Mammary epithelial cell (primary cell): ENCODE data around the gene BICD2.

Source experiments
- EZH2 ChIP-seq: IDR thresholded peaks from 2 replicates; pipeline ENCODE4 v1.6.1; 2012; ENCODE audit warnings: low read length, inconsistent platforms, borderline replicate concordance
- TF ChIP-seq, protein P1 (sequence below), 2 donors: IDR thresholded peaks in 1 of 2; conservative IDR thresholded peaks in 1 of 2; 2 replicates each; pipeline ENCODE4 v1.5.1; 2011 to 2012; ENCODE audit warnings: inconsistent platforms in 2 of 2, low read length in 2 of 2, mild to moderate bottlenecking in 2 of 2, control low read depth in 1 of 2, low read depth in 1 of 2; ENCODE audit not compliant: insufficient read depth in 1 of 2; ENCODE audit errors: extremely low read depth in 1 of 2

DNA sequence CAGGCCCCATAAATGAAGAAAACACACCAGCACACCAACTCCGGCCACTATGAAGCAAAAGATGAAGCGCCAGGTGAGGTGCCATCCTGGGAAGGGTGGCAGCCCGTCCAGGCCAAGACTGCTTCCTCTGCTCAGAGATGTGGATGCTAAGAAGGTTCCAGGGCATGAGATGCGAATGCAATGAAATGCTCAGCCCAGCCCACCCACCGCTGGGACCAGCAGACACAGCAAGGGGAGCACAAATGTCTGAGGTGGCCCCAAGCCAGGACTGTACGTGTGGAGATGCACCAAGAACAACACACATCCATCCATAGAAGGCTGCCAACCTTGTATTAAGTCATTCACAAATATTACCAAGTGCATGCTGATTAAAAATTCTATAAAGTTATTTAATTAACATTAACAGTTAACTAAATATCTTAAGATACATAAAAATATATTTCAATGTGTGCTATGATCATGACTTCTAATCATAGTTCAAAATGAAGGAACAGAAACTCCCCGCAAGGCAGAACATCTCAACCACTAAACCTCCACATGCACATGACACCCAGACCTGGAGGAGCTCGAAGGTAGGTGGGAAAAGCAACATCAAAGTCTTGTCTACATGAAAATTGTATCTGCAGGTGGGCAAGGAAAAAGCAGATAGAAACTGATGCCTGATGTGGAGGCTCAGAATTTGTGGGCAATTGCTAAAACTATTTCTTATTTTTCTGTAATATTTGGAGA is 43.7 kb downstream of the BICD2 start:
- TF ChIP-seq, protein P1, sequence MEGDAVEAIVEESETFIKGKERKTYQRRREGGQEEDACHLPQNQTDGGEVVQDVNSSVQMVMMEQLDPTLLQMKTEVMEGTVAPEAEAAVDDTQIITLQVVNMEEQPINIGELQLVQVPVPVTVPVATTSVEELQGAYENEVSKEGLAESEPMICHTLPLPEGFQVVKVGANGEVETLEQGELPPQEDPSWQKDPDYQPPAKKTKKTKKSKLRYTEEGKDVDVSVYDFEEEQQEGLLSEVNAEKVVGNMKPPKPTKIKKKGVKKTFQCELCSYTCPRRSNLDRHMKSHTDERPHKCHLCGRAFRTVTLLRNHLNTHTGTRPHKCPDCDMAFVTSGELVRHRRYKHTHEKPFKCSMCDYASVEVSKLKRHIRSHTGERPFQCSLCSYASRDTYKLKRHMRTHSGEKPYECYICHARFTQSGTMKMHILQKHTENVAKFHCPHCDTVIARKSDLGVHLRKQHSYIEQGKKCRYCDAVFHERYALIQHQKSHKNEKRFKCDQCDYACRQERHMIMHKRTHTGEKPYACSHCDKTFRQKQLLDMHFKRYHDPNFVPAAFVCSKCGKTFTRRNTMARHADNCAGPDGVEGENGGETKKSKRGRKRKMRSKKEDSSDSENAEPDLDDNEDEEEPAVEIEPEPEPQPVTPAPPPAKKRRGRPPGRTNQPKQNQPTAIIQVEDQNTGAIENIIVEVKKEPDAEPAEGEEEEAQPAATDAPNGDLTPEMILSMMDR (conservative IDR thresholded peaks at IDR 0.05 in 1 of 2, IDR thresholded peaks at IDR 0.05 in 1 of 2; ENCODE audit: extremely low read depth in 1 of 2, insufficient read depth in 1 of 2, low read depth in 1 of 2, low read length in 2 of 2): no peak
- TF ChIP-seq EZH2: no peak
